ENCODE data around the gene SHOC2. TPM values are rescaled to one million over a fixed set of nuclear protein-coding genes. Genes with fewer than 3 reads are reported as not detected.

Gene SHOC2
- total and polyA plus RNA-seq, 2 of the 8 experiments (the other 6 are each of a cell fraction or from before 2014, with no cell fraction given) = 7.6 to 28.2 TPM

DNA sequence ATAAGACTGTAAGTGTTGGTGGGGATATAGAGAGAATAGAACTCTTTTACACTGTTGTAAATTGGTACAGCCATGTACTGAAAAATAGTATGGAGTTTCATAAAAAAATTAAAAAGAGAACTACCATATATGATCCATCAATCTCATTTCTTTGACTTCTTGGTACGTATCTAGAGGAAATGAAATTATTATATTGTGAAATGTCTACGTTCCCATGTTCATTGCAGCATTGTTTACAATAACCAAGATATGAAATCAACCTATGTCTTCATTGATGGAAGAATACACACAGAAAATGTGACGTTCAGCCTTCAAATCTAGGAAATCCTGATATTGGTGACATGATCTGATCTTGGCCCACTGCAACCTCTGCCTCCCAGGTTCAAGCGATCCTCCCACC is 32.0 kb downstream of the SHOC2 start (continued):
- TF ChIP-seq SAP30 (IDR thresholded peaks at IDR 0.05; ENCODE audit: insufficient read depth, insufficient replicate concordance, low read length) (no peak), YY1 (IDR thresholded peaks at IDR 0.05; ENCODE audit: low read depth, low read length) (no peak), RAD21 (IDR thresholded peaks at IDR 0.05 in 1 of 2, conservative IDR thresholded peaks at IDR 0.05 in 1 of 2; ENCODE audit: low read depth in 2 of 2, low read length in 2 of 2) (no peak), SIX5 (IDR thresholded peaks at IDR 0.05; ENCODE audit: low read depth, low read length) (no peak)
- TF ChIP-seq, protein P1, sequence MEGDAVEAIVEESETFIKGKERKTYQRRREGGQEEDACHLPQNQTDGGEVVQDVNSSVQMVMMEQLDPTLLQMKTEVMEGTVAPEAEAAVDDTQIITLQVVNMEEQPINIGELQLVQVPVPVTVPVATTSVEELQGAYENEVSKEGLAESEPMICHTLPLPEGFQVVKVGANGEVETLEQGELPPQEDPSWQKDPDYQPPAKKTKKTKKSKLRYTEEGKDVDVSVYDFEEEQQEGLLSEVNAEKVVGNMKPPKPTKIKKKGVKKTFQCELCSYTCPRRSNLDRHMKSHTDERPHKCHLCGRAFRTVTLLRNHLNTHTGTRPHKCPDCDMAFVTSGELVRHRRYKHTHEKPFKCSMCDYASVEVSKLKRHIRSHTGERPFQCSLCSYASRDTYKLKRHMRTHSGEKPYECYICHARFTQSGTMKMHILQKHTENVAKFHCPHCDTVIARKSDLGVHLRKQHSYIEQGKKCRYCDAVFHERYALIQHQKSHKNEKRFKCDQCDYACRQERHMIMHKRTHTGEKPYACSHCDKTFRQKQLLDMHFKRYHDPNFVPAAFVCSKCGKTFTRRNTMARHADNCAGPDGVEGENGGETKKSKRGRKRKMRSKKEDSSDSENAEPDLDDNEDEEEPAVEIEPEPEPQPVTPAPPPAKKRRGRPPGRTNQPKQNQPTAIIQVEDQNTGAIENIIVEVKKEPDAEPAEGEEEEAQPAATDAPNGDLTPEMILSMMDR (IDR thresholded peaks at IDR 0.05; ENCODE audit: control extremely low read depth in 1 of 3, insufficient read depth in 1 of 3, low read depth in 1 of 3, low read length in 3 of 3) = no peak

All from H1 (cell line).